Measurements from ENCODE around the gene MAMDC4. TPM values are rescaled to one million over a fixed set of nuclear protein-coding genes. Genes with fewer than 3 reads are reported as not detected.

MAMDC4 gene
- total and polyA plus RNA-seq, 2 of the 13 experiments (the other 11 are each of a cell fraction or from before 2014, with no cell fraction given): 6.0 to 6.8 TPM

- peak; percentile 47; the same call in 1 of the 2 replicates for TF ChIP-seq ZBTB10 (CRISPR knock-in tag; IDR thresholded peaks at IDR 0.05; ENCODE audit: borderline replicate concordance)
- no peak for TF ChIP-seq ZSCAN12 (CRISPR knock-in tag; IDR thresholded peaks at IDR 0.05)
- no peak for TF ChIP-seq ZFP1 (CRISPR knock-in tag; IDR thresholded peaks at IDR 0.05)
- TF ChIP-seq SALL2 (CRISPR knock-in tag; IDR thresholded peaks at IDR 0.05): no peak
- TF ChIP-seq TSC22D2 (CRISPR knock-in tag; IDR thresholded peaks at IDR 0.05; ENCODE audit: borderline replicate concordance): no peak
- no peak for TF ChIP-seq DMAP1 (CRISPR knock-in tag; IDR thresholded peaks at IDR 0.05)
- TF ChIP-seq TARDBP (CRISPR knock-in tag; IDR thresholded peaks at IDR 0.05): 0 out of 2 replicates have a peak, but pooled peaks have one; percentile 17
- no peak for TF ChIP-seq ZKSCAN5 (CRISPR knock-in tag; IDR thresholded peaks at IDR 0.05)
- TF ChIP-seq ZNF205 (CRISPR knock-in tag; IDR thresholded peaks at IDR 0.05): no peak
- TF ChIP-seq GLMP (CRISPR knock-in tag; IDR thresholded peaks at IDR 0.05; ENCODE audit: borderline replicate concordance): no peak
- TF ChIP-seq ZNF746 (CRISPR knock-in tag; IDR thresholded peaks at IDR 0.05): no peak
- no peak for TF ChIP-seq PREB (CRISPR knock-in tag; IDR thresholded peaks at IDR 0.05)
- TF ChIP-seq CEBPG (CRISPR knock-in tag; IDR thresholded peaks at IDR 0.05): no peak
- TF ChIP-seq PATZ1 (CRISPR knock-in tag; IDR thresholded peaks at IDR 0.05): peak; percentile 63
- TF ChIP-seq SIN3B (IDR thresholded peaks at IDR 0.05; ENCODE audit: low read length): no peak
- TF ChIP-seq ZNF674 (CRISPR knock-in tag; IDR thresholded peaks at IDR 0.05; ENCODE audit: low read depth): no peak
- TF ChIP-seq ZNF274 (CRISPR knock-in tag; IDR thresholded peaks at IDR 0.05): no peak
- no peak for TF ChIP-seq ZBTB7A (CRISPR knock-in tag; IDR thresholded peaks at IDR 0.05)
- no peak for TF ChIP-seq ZNF557 (CRISPR knock-in tag; IDR thresholded peaks at IDR 0.05)
- TF ChIP-seq CSRNP1 (CRISPR knock-in tag; IDR thresholded peaks at IDR 0.05): no peak
- TF ChIP-seq MXD3 (CRISPR knock-in tag; IDR thresholded peaks at IDR 0.05): no peak
- no peak for TF ChIP-seq ZNF3 (CRISPR knock-in tag; IDR thresholded peaks at IDR 0.05)
- TF ChIP-seq SMAD9 (CRISPR knock-in tag; IDR thresholded peaks at IDR 0.05): 0 out of 2 replicates have a peak, but pooled peaks have one; percentile 4
Observed at GRCh38 chr9:136881691-136882108, 29.6 kb downstream of the MAMDC4 start (continued).
